Mucosa of rectum (tissue), 2 donors: Measurements from ENCODE around the gene AMOTL1.

Experiments
- H3K27ac ChIP-seq, 2 donors: one replicate each; pipeline ENCODE4 v1.7.0; 2013; ENCODE audit warnings: inconsistent platforms in 2 of 2, low read depth in 2 of 2, low read length in 2 of 2
- H3K27me3 ChIP-seq, 2 donors: one replicate each; pipeline ENCODE4 v1.7.0; 2013; ENCODE audit warnings: low read length in 2 of 2; ENCODE audit not compliant: control insufficient read depth in 2 of 2, insufficient read depth in 2 of 2
- H3K36me3 ChIP-seq, 2 donors: one replicate each; pipeline ENCODE4 v1.7.0; 2013; ENCODE audit warnings: low read length in 2 of 2; ENCODE audit not compliant: control insufficient read depth in 2 of 2, insufficient read depth in 2 of 2
- H3K4me1 ChIP-seq, 2 donors: one replicate each; pipeline ENCODE4 v1.7.0; 2013; ENCODE audit warnings: low read length in 2 of 2, mild to moderate bottlenecking in 1 of 2; ENCODE audit not compliant: control insufficient read depth in 2 of 2, insufficient read depth in 2 of 2
- H3K4me3 ChIP-seq, 2 donors: one replicate each; pipeline ENCODE4 v1.7.0; 2013; ENCODE audit warnings: low read length in 2 of 2
- H3K9ac ChIP-seq, 2 donors: one replicate each; pipeline ENCODE4 v1.7.0; 2013; ENCODE audit warnings: low read length in 2 of 2, low read depth in 1 of 2, mild to moderate bottlenecking in 1 of 2
- H3K9me3 ChIP-seq, 2 donors: one replicate each; pipeline ENCODE4 v1.7.0; 2013; ENCODE audit warnings: low read length in 2 of 2; ENCODE audit not compliant: control insufficient read depth in 2 of 2
- donor health status: healthy.
- donor health status: Normal muscosa, but diverticular disease.

The AMOTL1 gene

DNA sequence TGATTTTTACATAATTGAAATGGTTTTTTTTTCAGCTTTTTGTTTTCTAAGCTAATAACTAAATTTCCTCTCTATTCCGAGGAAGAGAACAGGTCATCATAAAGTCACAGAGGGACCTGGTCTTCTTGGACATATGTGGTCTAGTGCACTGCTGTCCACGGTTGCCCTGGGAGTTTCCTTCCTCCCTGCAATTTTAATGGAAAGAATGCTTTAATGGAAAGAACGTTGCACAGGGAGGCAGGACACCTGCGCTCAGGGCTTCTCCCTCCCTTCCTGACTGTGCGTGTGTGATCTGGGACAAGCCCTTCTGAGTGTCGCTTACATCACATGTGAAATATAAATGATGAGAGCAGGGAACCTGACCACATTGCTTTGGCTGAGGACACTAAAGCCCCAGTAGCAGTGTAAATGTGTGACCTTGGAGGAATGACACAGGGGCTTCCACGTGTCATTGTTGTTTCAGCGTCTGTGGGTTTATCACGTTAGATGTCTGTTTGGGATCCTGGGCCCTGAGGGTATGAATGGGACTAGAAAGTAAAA lies 93.2 kb downstream of the AMOTL1 start:
- no peaks in the 10 kb centered on the region for H3K27me3 ChIP-seq
- no peak overlapping the region for H3K4me3 ChIP-seq
- H3K9me3 ChIP-seq, result no peaks in the 10 kb centered on the region
- H3K9ac ChIP-seq, result no peak overlapping the region
- no peaks in the 10 kb centered on the region for H3K4me1 ChIP-seq
- H3K36me3 ChIP-seq, result peaks cover 0 to 4% of the 10 kb centered on the region in 2 donors
- H3K27ac ChIP-seq, result no peak overlapping the region

DNA sequence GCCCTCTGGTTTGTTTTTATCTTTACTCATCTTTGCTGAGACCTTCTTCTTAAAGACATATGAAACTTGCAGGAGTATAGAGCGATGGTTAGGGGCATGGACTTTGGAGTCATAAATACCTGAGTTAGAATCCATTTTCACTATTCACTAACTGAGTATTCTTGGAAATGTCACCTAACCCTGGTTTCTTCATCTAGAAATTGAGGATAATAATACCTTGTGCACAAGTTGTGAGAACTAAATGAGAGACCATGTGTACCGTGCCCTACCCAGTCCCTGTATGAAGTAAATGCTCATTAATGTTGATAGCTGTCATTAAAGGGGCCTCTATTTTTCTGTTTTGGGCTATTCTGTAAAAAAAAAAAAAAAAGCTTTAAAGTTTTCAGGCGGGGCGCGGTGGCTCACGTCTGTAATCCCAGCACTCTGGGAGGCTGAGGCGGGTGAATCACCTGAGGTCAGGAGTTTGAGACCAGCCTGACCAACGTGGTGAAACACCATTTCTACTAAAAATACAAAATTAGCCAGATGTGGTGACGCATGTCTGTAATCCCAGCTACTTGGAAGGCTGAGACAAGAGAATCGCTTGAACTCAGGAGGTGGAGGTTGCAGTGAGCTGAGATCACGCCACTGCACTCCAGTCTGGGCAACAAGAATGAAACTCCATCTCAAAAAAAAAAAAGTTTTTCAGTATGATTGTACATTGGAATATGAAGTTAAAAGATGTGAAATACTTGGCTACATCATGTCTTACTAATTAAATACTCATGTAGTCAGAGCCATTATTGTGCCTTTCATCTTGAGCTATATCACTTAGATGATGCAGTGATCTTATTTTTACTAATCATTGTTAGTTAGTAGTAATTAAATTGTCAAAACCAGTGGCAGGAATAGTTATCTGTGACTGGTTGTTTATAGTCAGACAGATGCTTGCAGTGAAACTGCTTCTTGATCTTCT lies 95.0 kb downstream of the AMOTL1 start:
- peaks cover 0 to 4% of the 10 kb centered on the region in 2 donors for H3K36me3 ChIP-seq
- no peak overlapping the region for H3K27ac ChIP-seq
- H3K4me3 ChIP-seq, result no peak overlapping the region
- H3K9ac ChIP-seq, result no peak overlapping the region
- H3K4me1 ChIP-seq, result no peaks in the 10 kb centered on the region
- no peaks in the 10 kb centered on the region for H3K27me3 ChIP-seq
- no peaks in the 10 kb centered on the region for H3K9me3 ChIP-seq

GRCh38 chr11:94864506-94865045 lies 96.4 kb downstream of the AMOTL1 start:
- Histone ChIP-seq H3K4me1 (no peaks in the 10 kb centered on the region), H3K9me3 (no peaks in the 10 kb centered on the region), H3K9ac (no peak overlapping the region), H3K36me3 (peaks cover 0 to 4% of the 10 kb centered on the region in 2 donors), H3K27me3 (no peaks in the 10 kb centered on the region), H3K4me3 (no peak overlapping the region), H3K27ac (no peak overlapping the region)

GRCh38 chr11:94866231-94866822 lies 98.2 kb downstream of the AMOTL1 start:
- Histone ChIP-seq H3K4me3 (no peak overlapping the region), H3K27me3 (no peaks in the 10 kb centered on the region), H3K27ac (no peak overlapping the region), H3K9me3 (no peaks in the 10 kb centered on the region), H3K36me3 (peaks cover 0 to 4% of the 10 kb centered on the region in 2 donors), H3K9ac (no peak overlapping the region), H3K4me1 (no peaks in the 10 kb centered on the region)

GRCh38 chr11:94866936-94867795 lies 99.0 kb downstream of the AMOTL1 start:
- Histone ChIP-seq H3K27ac (no peak overlapping the region), H3K36me3 (peaks cover 0 to 4% of the 10 kb centered on the region in 2 donors), H3K27me3 (no peaks in the 10 kb centered on the region), H3K9me3 (no peaks in the 10 kb centered on the region), H3K9ac (no peak overlapping the region), H3K4me1 (no peaks in the 10 kb centered on the region), H3K4me3 (no peak overlapping the region)

GRCh38 chr11:94868468-94868867 lies 100.3 kb downstream of the AMOTL1 start:
- no peak overlapping the region for H3K4me3 ChIP-seq
- H3K27me3 ChIP-seq, result no peaks in the 10 kb centered on the region
- H3K9me3 ChIP-seq, result no peaks in the 10 kb centered on the region
- no peaks in the 10 kb centered on the region for H3K4me1 ChIP-seq
- no peak overlapping the region for H3K9ac ChIP-seq
- no peak overlapping the region for H3K27ac ChIP-seq
- H3K36me3 ChIP-seq, result peaks cover 0 to 4% of the 10 kb centered on the region in 2 donors

- Histone ChIP-seq H3K4me1 (no peaks in the 10 kb centered on the region), H3K9me3 (no peaks in the 10 kb centered on the region), H3K36me3 (peaks cover 0 to 4% of the 10 kb centered on the region in 2 donors), H3K9ac (no peak overlapping the region), H3K27me3 (no peaks in the 10 kb centered on the region), H3K27ac (no peak overlapping the region), H3K4me3 (no peak overlapping the region)
Measured at GRCh38 chr11:94869186-94869585, 101.0 kb downstream of the AMOTL1 start.

- no peak overlapping the region for H3K27ac ChIP-seq
- no peaks in the 10 kb centered on the region for H3K27me3 ChIP-seq
- no peaks in the 10 kb centered on the region for H3K4me1 ChIP-seq
- no peaks in the 10 kb centered on the region for H3K9me3 ChIP-seq
- H3K9ac ChIP-seq, result no peak overlapping the region
- no peaks in the 10 kb centered on the region for H3K36me3 ChIP-seq
- H3K4me3 ChIP-seq, result no peak overlapping the region
Measured at GRCh38 chr11:94870422-94870821, 102.3 kb downstream of the AMOTL1 start.

DNA sequence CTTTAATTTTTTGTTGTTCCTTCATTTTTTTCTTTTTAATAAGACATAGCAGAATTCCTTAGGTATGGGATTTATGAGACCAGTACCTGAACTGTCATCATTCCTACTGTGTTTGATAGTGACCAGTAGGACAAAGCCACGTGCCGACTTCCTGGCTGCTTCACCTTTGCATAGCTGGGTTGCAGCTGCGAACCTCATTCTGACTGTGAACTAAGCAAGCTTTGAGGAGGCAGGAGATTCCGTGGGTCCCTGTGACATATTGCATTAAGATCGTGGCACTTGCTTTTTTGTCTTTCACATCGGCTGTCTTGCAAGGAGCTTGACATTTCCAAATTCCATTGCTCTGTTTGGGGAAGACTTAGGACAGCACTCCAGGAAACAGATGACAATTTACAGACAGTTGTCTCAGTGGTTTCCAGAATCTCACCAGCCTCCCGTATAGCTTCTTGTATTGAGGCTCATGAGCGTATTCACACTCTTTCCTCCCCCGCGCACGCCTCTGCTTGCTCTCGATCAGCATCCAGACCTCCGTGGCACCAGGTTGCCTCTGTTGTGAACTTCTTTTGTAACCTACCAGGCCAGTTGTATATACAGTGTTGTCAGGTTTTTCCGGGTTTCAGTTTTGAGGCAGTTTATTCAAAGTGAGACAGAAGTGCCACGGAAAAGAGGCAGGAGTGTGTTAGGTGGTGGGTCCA lies 103.5 kb downstream of the AMOTL1 start:
- no peak overlapping the region for H3K27ac ChIP-seq
- no peak overlapping the region for H3K9ac ChIP-seq
- no peak overlapping the region for H3K4me3 ChIP-seq
- no peaks in the 10 kb centered on the region for H3K36me3 ChIP-seq
- H3K9me3 ChIP-seq, result no peaks in the 10 kb centered on the region
- no peaks in the 10 kb centered on the region for H3K27me3 ChIP-seq
- H3K4me1 ChIP-seq, result peaks cover 0 to 4% of the 10 kb centered on the region in 2 donors
